DMS 273 (cell line): ENCODE measurements around the gene TLCD4.
"Not testable (repeated sequence)": the region's sequence is repeated elsewhere in the genome, so short reads cannot be mapped to it uniquely, and the experiment has no call there.

Experiments
- DNase-seq: peaks from one replicate; lab custom pipeline; 2025; ENCODE audit not compliant: unreplicated experiment; lab: John Stamatoyannopoulos, UW

Gene TLCD4

GRCh38 chr1:95117207-95118066, at the start of gene TLCD4:
TLCD4 (plus strand) TSS chr1:95117355; CDS start chr1:95143902, 26,547 bp downstream.
- DNase-seq = peak; percentile 86

- no peak for DNase-seq
Measured at GRCh38 chr1:95067568-95067967, 49.6 kb upstream of the TLCD4 start.

- no peak for DNase-seq
Measured at GRCh38 chr1:95068956-95069709, 48.0 kb upstream of the TLCD4 start.

- no peak for DNase-seq
Measured at GRCh38 chr1:95069710-95070093, 47.5 kb upstream of the TLCD4 start.

- no peak for DNase-seq
Measured at GRCh38 chr1:95071539-95071938, 45.6 kb upstream of the TLCD4 start.

GRCh38 chr1:95072117-95072516, 45.0 kb upstream of the TLCD4 start:
- no peak for DNase-seq

- peak; percentile 98 for DNase-seq
Measured at GRCh38 chr1:95072532-95073419, 44.4 kb upstream of the TLCD4 start, which contains the start of gene ALG14. ALG14 (minus strand) TSS chr1:95072951; CDS start chr1:95072898, 53 bp downstream.

- DNase-seq = peak; percentile 26
Measured at GRCh38 chr1:95073446-95073845, 43.7 kb upstream of the TLCD4 start.

GRCh38 chr1:95076034-95076433, 41.1 kb upstream of the TLCD4 start:
- no peak for DNase-seq

- DNase-seq = no peak
Measured at GRCh38 chr1:95080446-95080845, 36.7 kb upstream of the TLCD4 start.

GRCh38 chr1:95080879-95081278, 36.3 kb upstream of the TLCD4 start:
- DNase-seq = no peak

GRCh38 chr1:95084317-95085176, 32.6 kb upstream of the TLCD4 start:
- DNase-seq = peak; percentile 76

- no peak for DNase-seq
Measured at GRCh38 chr1:95085376-95085775, 31.8 kb upstream of the TLCD4 start.

GRCh38 chr1:95086949-95087533, 30.1 kb upstream of the TLCD4 start:
- peak; percentile 47 for DNase-seq

GRCh38 chr1:95088303-95088702, 28.9 kb upstream of the TLCD4 start:
- no peak for DNase-seq

- DNase-seq = no peak
Measured at GRCh38 chr1:95089650-95090287, 27.4 kb upstream of the TLCD4 start.

GRCh38 chr1:95091290-95091689, 25.9 kb upstream of the TLCD4 start:
- not testable (repeated sequence) for DNase-seq

GRCh38 chr1:95092891-95093290, 24.3 kb upstream of the TLCD4 start:
- not testable (repeated sequence) for DNase-seq

- no peak for DNase-seq
Measured at GRCh38 chr1:95093296-95093695, 23.9 kb upstream of the TLCD4 start.
